Endodermal cell (in vitro differentiated cells): Measurements from ENCODE around the gene ZNF627. TPM values are rescaled to one million over a fixed set of nuclear protein-coding genes. Genes with fewer than 3 reads are reported as not detected.
"Not testable (repeated sequence)": the region's sequence is repeated elsewhere in the genome, so short reads cannot be mapped to it uniquely, and the experiment has no call there.

Source experiments
- DNase-seq: peaks from one replicate; pipeline ENCODE4 v3.0.0-alpha.2; 2017
- H3K27ac ChIP-seq: 2 replicates; pipeline ENCODE4 v1.5.1; 2013; ENCODE audit warnings: mild to moderate bottlenecking, low read depth, low read length, moderate library complexity
- H3K27me3 ChIP-seq: 2 replicates; pipeline ENCODE4 v1.6.1; 2013; ENCODE audit warnings: mild to moderate bottlenecking, low read length, moderate library complexity; ENCODE audit not compliant: insufficient read depth, control insufficient read depth, poor library complexity, severe bottlenecking
- H3K36me3 ChIP-seq: 2 replicates; pipeline ENCODE4 v1.7.0; 2013; ENCODE audit warnings: mild to moderate bottlenecking, low read length, moderate library complexity; ENCODE audit not compliant: control insufficient read depth, insufficient read depth
- H3K4me1 ChIP-seq: one replicate; pipeline ENCODE4 v1.7.0; 2013; ENCODE audit warnings: low read length; ENCODE audit not compliant: control insufficient read depth, insufficient read depth
- H3K4me3 ChIP-seq: 2 replicates; pipeline ENCODE4 v1.5.1; 2013; ENCODE audit warnings: mild to moderate bottlenecking, low read length, moderate library complexity
- H3K9ac ChIP-seq: 2 replicates; pipeline ENCODE4 v1.6.1; 2013; ENCODE audit warnings: mild to moderate bottlenecking, low read length, moderate library complexity; ENCODE audit not compliant: poor library complexity, severe bottlenecking; ENCODE audit errors: extremely low read depth
- H3K9me3 ChIP-seq: 2 replicates; pipeline ENCODE4 v1.6.1; 2013; ENCODE audit warnings: mild to moderate bottlenecking, low read length, moderate library complexity; ENCODE audit not compliant: control insufficient read depth
- H3K27ac Mint-ChIP-seq: 2 replicates; pipeline ENCODE4 v1.8.0; 2020; ENCODE audit warnings: mixed read lengths
- H3K27me3 Mint-ChIP-seq: 2 replicates; pipeline ENCODE4 v1.8.0; 2021; ENCODE audit warnings: mild to moderate bottlenecking, mixed read lengths; ENCODE audit not compliant: insufficient read depth
- H3K36me3 Mint-ChIP-seq: 2 replicates; pipeline ENCODE4 v1.8.0; 2020; ENCODE audit warnings: low read depth, mixed read lengths
- H3K4me1 Mint-ChIP-seq: 2 replicates; pipeline ENCODE4 v1.8.0; 2020; ENCODE audit warnings: mixed read lengths
- H3K4me3 Mint-ChIP-seq: 2 replicates; pipeline ENCODE4 v1.8.0; 2020; ENCODE audit warnings: mild to moderate bottlenecking, moderate library complexity, mixed read lengths
- H3K9me3 Mint-ChIP-seq: 2 replicates; pipeline ENCODE4 v1.8.0; 2020; ENCODE audit warnings: mild to moderate bottlenecking, mixed read lengths
- CTCF ChIP-seq: fragments of 200-600 bp; sonication (generic); conservative IDR thresholded peaks from 2 replicates; pipeline ENCODE4 v1.5.0; 2021; ENCODE audit warnings: antibody characterized with exemption, mild to moderate bottlenecking
- WGBS, 2 experiments: methylation state at CpG; one replicate each; pipeline versions ENCODE4 v1.1.5 to v1.1.7; 2013; ENCODE audit warnings: missing lambda C conversion rate in 2 of 2, mixed read lengths in 1 of 2; ENCODE audit not compliant: insufficient coverage in 1 of 2, insufficient read length in 1 of 2; 5-methylcytosine and 5-hydroxymethylcytosine counted together
- total RNA-seq, 2 donors: library from RNA; stranded (reverse); fragmentation: NEBNext Ultra II Directional in 1 of 2; extraction: Animal tissue kit (Norgen Biotek cat#: 25700) in 1 of 2; gene quantifications; 2 replicates in 1 of 2; 3 replicates in 1 of 2; pipeline ENCODE4 v1.2.1, GENCODE V29; 2021

ZNF627 gene
- total RNA-seq, 2 donors from 2014 or later = 22.0 to 30.5 TPM

- Histone ChIP-seq H3K4me1 (peaks cover 3% of the 10 kb centered on the region), H3K36me3 (peaks cover 26% of the 10 kb centered on the region), H3K27ac (no peak overlapping the region), H3K4me3 (no peak overlapping the region), H3K27me3 (no peaks in the 10 kb centered on the region), H3K9me3 (peaks cover 8% of the 10 kb centered on the region), H3K9ac (no peak overlapping the region)
- H3K4me3 Mint-ChIP-seq = no peak overlapping the region
- 95 to 98% methylated on average over 8 to 10 of the region's 10 CpGs for WGBS, 2 experiments
- no peak for DNase-seq
- no peaks in the 10 kb centered on the region for H3K27me3 Mint-ChIP-seq
- H3K36me3 Mint-ChIP-seq = peaks cover 30% of the 10 kb centered on the region
- peak overlapping the region; percentile 52 for H3K27ac Mint-ChIP-seq
- no peak for TF ChIP-seq CTCF
- peaks cover 7% of the 10 kb centered on the region for H3K9me3 Mint-ChIP-seq
- H3K4me1 Mint-ChIP-seq = no peaks in the 10 kb centered on the region
Measured at GRCh38 chr19:11596156-11596555, 1.1 kb upstream of the ZNF627 start.

GRCh38 chr19:11598103-11598483 is 810 bp downstream of the ZNF627 start:
- Mint-ChIP-seq H3K4me1 (no peaks in the 10 kb centered on the region), H3K27me3 (no peaks in the 10 kb centered on the region), H3K9me3 (peaks cover 22% of the 10 kb centered on the region), H3K27ac (peak overlapping the region; percentile 98), H3K36me3 (peaks cover 48% of the 10 kb centered on the region), H3K4me3 (peak overlapping the region; percentile 97)
- 61 to 69% methylated on average over 3 to 10 of the region's 10 CpGs for WGBS, 2 experiments
- H3K9ac ChIP-seq = peak overlapping the region; percentile 99
- peak overlapping the region; percentile 99 for H3K27ac ChIP-seq
- no peaks in the 10 kb centered on the region for H3K27me3 ChIP-seq
- H3K36me3 ChIP-seq = peaks cover 39% of the 10 kb centered on the region
- H3K4me1 ChIP-seq = peaks cover 3% of the 10 kb centered on the region
- no peak for DNase-seq
- TF ChIP-seq CTCF = no peak
- peaks cover 20% of the 10 kb centered on the region for H3K9me3 ChIP-seq
- peak overlapping the region; percentile 99 for H3K4me3 ChIP-seq

GRCh38 chr19:11598746-11599145 is 1.5 kb downstream of the ZNF627 start:
- Histone ChIP-seq H3K4me1 (peaks cover 3% of the 10 kb centered on the region), H3K9me3 (peaks cover 26% of the 10 kb centered on the region), H3K27ac (no peak overlapping the region), H3K36me3 (peaks cover 46% of the 10 kb centered on the region), H3K27me3 (no peaks in the 10 kb centered on the region), H3K4me3 (peak overlapping the region; percentile 99), H3K9ac (peak overlapping the region; percentile 99)
- H3K36me3 Mint-ChIP-seq = peaks cover 55% of the 10 kb centered on the region
- H3K9me3 Mint-ChIP-seq = peaks cover 27% of the 10 kb centered on the region
- H3K4me1 Mint-ChIP-seq = no peaks in the 10 kb centered on the region
- no peak overlapping the region for H3K27ac Mint-ChIP-seq
- TF ChIP-seq CTCF = no peak
- WGBS, 2 experiments = 98% methylated on average over 2 of the region's 2 CpGs; no CpG with 5 or more reads in 1 of the 2 experiments
- H3K27me3 Mint-ChIP-seq = no peaks in the 10 kb centered on the region
- DNase-seq = no peak
- H3K4me3 Mint-ChIP-seq = peak overlapping the region; percentile 97

- peak overlapping the region; percentile 97 for H3K4me3 Mint-ChIP-seq
- WGBS, 2 experiments = 96 to 99% methylated on average over 7 to 8 of the region's 8 CpGs
- H3K36me3 Mint-ChIP-seq = peaks cover 64% of the 10 kb centered on the region
- DNase-seq, H3K27me3 ChIP-seq, H3K27ac Mint-ChIP-seq, H3K4me1 ChIP-seq, H3K9ac ChIP-seq, H3K27ac ChIP-seq, H3K4me1 Mint-ChIP-seq, H3K27me3 Mint-ChIP-seq: not testable (repeated sequence)
- H3K4me3 ChIP-seq = peak overlapping the region; percentile 99
- H3K36me3 ChIP-seq = peaks cover 55% of the 10 kb centered on the region
- peaks cover 36% of the 10 kb centered on the region for H3K9me3 ChIP-seq
- H3K9me3 Mint-ChIP-seq = peaks cover 36% of the 10 kb centered on the region
Measured at GRCh38 chr19:11599704-11600103, 2.4 kb downstream of the ZNF627 start.
